Colonic mucosa (tissue), 4 donors: ENCODE measurements around the gene METTL1. TPM values are rescaled to one million over a fixed set of nuclear protein-coding genes. Genes with fewer than 3 reads are reported as not detected.

ENCODE experiments used
- DNase-seq: peaks from one replicate; pipeline ENCODE4 v3.0.0-alpha.2; 2020
- H3K27ac ChIP-seq: fragments of 200-600 bp; one replicate; pipeline ENCODE4 v1.8.0; 2021
- H3K27me3 ChIP-seq: fragments of 200-600 bp; one replicate; pipeline ENCODE4 v1.8.0; 2021
- H3K36me3 ChIP-seq: fragments of 200-600 bp; one replicate; pipeline ENCODE4 v1.8.0; 2021
- H3K4me1 ChIP-seq: fragments of 200-600 bp; one replicate; pipeline ENCODE4 v1.8.0; 2021; ENCODE audit warnings: mild to moderate bottlenecking
- H3K4me3 ChIP-seq: fragments of 200-600 bp; one replicate; pipeline ENCODE4 v1.8.0; 2021
- H3K9ac ChIP-seq, 2 donors: one replicate each; pipeline ENCODE4 v1.7.0; 2013; ENCODE audit warnings: control low read depth in 2 of 2, low read depth in 2 of 2, low read length in 2 of 2
- H3K9me3 ChIP-seq: fragments of 200-600 bp; one replicate; pipeline ENCODE4 v1.8.0; 2021
- CTCF ChIP-seq: fragments of 200-600 bp; IDR thresholded peaks from one replicate; pipeline ENCODE4 v1.8.0; 2022; ENCODE audit warnings: antibody characterized with exemption, mild to moderate bottlenecking
- intact Hi-C: fragments of 100-400 bp; cut with DNase I; formaldehyde crosslinking; loops from one replicate; pipeline ENCODE4 v1.14.1; 2022
- microRNA-seq: library from miRNA; unstranded; fragments of <30 nt; microRNA quantifications from one replicate; pipeline ENCODE4, GENCODE V29; 2019
- total RNA-seq, 2 donors: library from RNA; stranded (reverse); fragmentation: NEBNext Ultra II Directional in 1 of 2; extraction: Animal tissue kit (Norgen Biotek cat#: 25700) in 1 of 2; gene quantifications; one replicate each; pipeline ENCODE4 v1.2.1, GENCODE V29; 2021
- donor health status: healthy.
- donor health status: DM: no; HTN: no; CAD: no.
- donor health status: DM: no; HTN: no; CAD: no.

Gene METTL1
- total RNA-seq, 2 donors from 2014 or later, result 7.1 to 18.9 TPM

GRCh38 chr12:57718641-57719528 lies 53.0 kb downstream of the METTL1 start:
- Histone ChIP-seq H3K4me3 (no peak overlapping the region), H3K9ac (no peak overlapping the region), H3K36me3 (peaks cover 14% of the 10 kb centered on the region), H3K27me3 (no peaks in the 10 kb centered on the region), H3K4me1 (no peaks in the 10 kb centered on the region), H3K27ac (no peak overlapping the region), H3K9me3 (no peaks in the 10 kb centered on the region)
- no peak for TF ChIP-seq CTCF
- DNase-seq, result no peak
- intact Hi-C loops, result no loop called here

Small RNAs within 50 kb of the gene (microRNA-seq; reads per million reads assigned to microRNA genes)
- gene MIR6759, result not detected

Other genes starting within 250 kb of the METTL1 start
- gene MBD6, start 249.3 kb downstream of the METTL1 start, total RNA-seq, result 100 to 1,000 TPM in 1 of 2 donors, 10 to 100 TPM in 1; 95.4 to 133 TPM
- 100 to 1,000 TPM; 131 to 139 TPM for gene DCTN2, start 224.9 kb downstream of the METTL1 start, total RNA-seq
- gene KIF5A, start 222.1 kb downstream of the METTL1 start, total RNA-seq, result 1 to 10 TPM in 1 of 2 donors, under 1 TPM in 1; 0.67 to 2.1 TPM
- gene PIP4K2C, start 180.9 kb downstream of the METTL1 start, total RNA-seq, result 10 to 100 TPM; 43.6 to 60.2 TPM
- gene DTX3, start 167.3 kb downstream of the METTL1 start, total RNA-seq, result 1 to 10 TPM; 3.4 to 7.4 TPM
- 10 to 100 TPM in 1 of 2 donors, 1 to 10 TPM in 1; 2.4 to 12.8 TPM for gene ARHGEF25, start 160.7 kb downstream of the METTL1 start, total RNA-seq
- gene B4GALNT1, start 138.9 kb downstream of the METTL1 start, total RNA-seq, result under 1 TPM; 0.32 to 0.88 TPM
- 100 to 1,000 TPM; 219 to 284 TPM for gene OS9, start 78.0 kb downstream of the METTL1 start, total RNA-seq
- gene AGAP2, start 33.4 kb downstream of the METTL1 start, total RNA-seq, result 1 to 10 TPM in 1 of 2 donors, under 1 TPM in 1; 0.86 to 1.0 TPM
- gene TSPAN31, start 27.1 kb downstream of the METTL1 start, total RNA-seq, result 10 to 100 TPM; 19.3 to 32.3 TPM
- 100 to 1,000 TPM in 1 of 2 donors, 10 to 100 TPM in 1; 45.7 to 121 TPM for gene CDK4, start 19.8 kb downstream of the METTL1 start, total RNA-seq
- gene MARCHF9, start 17.0 kb downstream of the METTL1 start, total RNA-seq, result 10 to 100 TPM; 10.6 to 14.3 TPM
- gene CYP27B1, start 5.0 kb downstream of the METTL1 start, total RNA-seq, result 1 to 10 TPM in 1 of 2 donors, under 1 TPM in 1; 0.80 to 1.6 TPM
- 1 to 10 TPM; 3.4 to 4.8 TPM for gene EEF1AKMT3, start 509 bp upstream of the METTL1 start, total RNA-seq
- 10 to 100 TPM; 35.6 to 68.9 TPM for gene TSFM, start 10.7 kb upstream of the METTL1 start, total RNA-seq
- 1 to 10 TPM; 5.1 to 8.1 TPM for gene AVIL, start 46.6 kb upstream of the METTL1 start, total RNA-seq
- 100 to 1,000 TPM; 131 to 200 TPM for gene CTDSP2, start 74.6 kb upstream of the METTL1 start, total RNA-seq
- gene ATP23, start 169.5 kb upstream of the METTL1 start, total RNA-seq, result 10 to 100 TPM; 13.1 to 14.9 TPM